Activated effector memory CD4-positive, alpha-beta T cell treated with Interleukin-2 at 50 U/mL for 16 hours (primary cell): ENCODE results near the gene ZNF683.
"Not testable (repeated sequence)": the region's sequence is repeated elsewhere in the genome, so short reads cannot be mapped to it uniquely, and the experiment has no call there.

ENCODE experiments used
- DNase-seq: peaks from one replicate; pipeline ENCODE4 v3.0.0-alpha.2; 2020

Gene ZNF683

GRCh38 chr1:26335774-26336476, 36.6 kb downstream of the ZNF683 start:
- DNase-seq, result no peak

- DNase-seq, result not testable (repeated sequence)
These were observed 39.2 kb downstream of the ZNF683 start for GRCh38 chr1:26333312-26333711.

GRCh38 chr1:26330276-26330675, 42.3 kb downstream of the ZNF683 start:
- DNase-seq, result no peak

GRCh38 chr1:26329380-26329779, 43.2 kb downstream of the ZNF683 start:
- DNase-seq, result not testable (repeated sequence)

DNA sequence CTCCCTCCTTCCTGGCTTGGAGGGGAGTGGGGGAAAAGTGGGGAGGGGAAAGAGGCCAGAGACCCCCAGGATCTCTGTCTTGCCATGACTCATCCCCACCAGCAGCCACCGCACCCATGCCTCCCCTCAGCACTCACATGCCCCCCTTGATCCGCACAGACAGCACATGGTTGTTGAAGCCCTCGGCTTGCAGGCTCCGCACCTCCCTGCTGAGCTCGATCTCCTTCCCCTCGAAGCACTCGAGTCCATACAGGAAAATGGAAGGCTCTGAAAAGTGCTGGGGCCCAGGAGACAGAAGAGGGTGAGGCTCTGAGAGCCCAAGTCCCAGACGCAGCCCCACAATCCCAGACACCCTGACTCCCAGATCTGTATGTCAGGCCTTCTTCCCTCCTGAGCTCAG, 44.0 kb downstream of the ZNF683 start:
- no peak for DNase-seq

DNA sequence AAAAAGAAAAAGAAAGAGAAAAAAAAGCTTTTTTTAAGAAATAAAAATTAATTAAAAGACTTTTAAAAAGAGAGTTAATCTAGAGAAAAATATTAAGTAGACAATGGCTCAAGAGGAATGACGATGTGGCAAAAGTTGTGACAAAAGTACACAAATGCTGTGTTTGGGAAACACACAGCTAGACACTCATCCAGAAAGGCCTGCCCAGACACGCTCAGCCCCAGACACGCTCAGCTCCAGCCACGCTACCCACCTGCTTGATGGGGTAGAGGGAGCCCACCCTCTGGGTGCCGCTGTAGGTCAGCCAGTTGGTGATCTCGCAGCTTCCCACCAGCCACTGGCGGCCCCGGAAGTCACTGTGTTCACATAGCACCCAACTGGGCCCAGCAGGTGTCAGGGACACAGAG, 44.6 kb downstream of the ZNF683 start:
- DNase-seq, result no peak

GRCh38 chr1:26324550-26324949, 48.0 kb downstream of the ZNF683 start:
- no peak for DNase-seq

DNA sequence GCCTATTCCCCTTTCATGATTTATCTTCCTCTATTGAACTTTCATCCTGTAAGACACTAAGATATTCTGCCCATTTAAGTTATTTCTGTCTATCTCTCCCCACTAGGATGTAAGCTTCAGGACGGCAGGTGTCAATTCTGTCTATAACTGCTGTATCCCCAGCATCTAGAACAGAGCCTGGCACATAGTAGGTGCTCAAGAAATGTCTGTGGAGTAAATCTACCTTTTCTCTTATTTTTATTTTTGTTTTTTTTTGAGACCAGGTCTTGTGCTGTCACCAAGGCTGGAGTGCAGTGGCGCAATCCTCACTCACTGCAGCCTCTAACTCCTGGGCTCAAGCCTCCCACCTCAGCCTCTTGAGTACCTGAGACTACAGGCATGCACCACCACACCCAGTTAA, 49.2 kb downstream of the ZNF683 start:
- DNase-seq, result no peak

DNA sequence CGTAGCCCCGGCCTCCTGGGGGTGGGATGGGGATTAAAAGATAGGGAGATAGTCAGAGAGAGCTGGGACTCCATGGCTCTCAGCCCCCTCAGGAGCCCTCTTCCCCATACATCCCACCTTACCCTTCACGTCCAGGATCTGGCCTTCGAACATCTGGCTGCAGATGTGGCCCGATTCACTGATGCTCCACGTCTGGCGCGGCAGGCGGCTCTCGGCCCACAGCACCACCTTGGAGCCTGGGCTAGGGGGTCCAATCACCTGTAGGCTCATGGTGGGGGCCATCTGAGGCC, 50.6 kb downstream of the ZNF683 start:
- no peak for DNase-seq

DNA sequence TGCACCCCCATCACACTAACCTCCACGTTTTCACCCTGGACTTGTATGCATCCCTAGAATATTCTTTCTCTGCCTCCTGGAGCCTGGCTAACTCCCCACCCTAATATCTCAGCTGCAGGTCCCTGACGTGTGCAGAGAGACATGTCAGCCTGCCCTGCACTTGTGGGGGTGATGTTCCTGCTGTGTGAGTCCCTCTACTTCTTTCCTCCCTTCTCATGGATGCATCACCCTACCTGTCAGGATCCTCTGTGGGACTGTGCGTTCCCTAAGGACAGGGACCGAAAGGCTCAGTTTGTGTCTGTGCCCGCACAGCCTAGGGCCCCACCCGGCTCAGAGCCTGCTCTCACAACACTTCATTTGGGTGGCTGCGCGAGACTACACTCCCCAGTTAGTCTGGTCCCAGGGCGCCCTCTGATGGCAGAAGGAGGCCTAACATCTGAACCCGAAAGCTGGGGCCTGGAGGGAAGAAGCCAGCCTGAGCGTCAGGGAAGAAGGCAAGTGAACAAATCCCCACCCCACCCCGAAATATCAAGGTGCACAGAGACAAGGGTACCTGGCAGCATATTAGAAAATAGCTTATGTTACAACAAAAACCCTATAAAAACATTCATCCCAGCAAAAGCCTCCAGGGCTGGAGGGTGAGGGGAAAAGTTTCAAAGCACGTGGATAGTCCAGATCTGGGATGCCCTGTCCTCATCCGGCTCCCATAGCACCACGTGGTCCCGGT, 51.1 kb downstream of the ZNF683 start:
- DNase-seq, result peak; percentile 87

GRCh38 chr1:26320896-26321295, 51.7 kb downstream of the ZNF683 start:
- DNase-seq, result no peak

DNA sequence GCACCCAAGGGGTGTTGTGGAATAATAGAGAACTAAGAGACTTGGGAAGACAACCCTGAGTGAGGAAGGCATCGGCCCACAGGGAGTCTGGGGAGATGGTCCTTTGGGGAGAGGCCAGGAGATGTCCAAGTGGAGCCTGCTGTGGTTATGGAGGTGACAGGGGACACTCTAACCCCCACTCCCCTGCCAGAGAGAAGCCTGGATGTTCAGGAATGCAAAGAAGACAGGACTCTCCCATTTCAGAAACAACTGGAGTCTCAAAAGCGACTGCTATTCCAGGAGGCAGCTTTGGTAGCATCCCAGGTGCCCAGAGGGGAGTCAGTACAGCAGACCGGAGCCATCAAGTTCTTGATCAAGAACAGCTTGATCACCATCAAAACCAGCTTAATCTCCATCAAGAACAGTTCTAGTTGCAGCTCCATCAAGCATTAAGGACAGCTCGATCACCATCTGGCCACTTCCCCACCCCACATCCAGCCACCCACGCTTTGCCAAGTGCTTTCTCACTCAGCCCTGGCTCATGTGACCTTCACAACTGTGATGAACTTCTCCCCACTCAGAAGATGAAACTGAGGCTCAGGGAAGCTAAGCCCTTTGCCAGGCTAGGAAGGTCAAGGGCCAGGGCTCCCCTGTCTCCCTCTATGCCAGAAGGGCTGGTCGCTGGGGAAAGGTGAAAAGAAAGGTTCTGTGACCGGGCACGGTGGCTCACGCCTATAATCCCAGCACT, 54.0 kb downstream of the ZNF683 start:
- no peak for DNase-seq

- DNase-seq, result peak; percentile 71
These were observed 54.8 kb downstream of the ZNF683 start, which contains the start of gene CD52 for GRCh38 chr1:26317612-26318337. Gene CD52 (plus strand): TSS chr1:26317958. CDS start chr1:26318018, 60 bp downstream.

DNA sequence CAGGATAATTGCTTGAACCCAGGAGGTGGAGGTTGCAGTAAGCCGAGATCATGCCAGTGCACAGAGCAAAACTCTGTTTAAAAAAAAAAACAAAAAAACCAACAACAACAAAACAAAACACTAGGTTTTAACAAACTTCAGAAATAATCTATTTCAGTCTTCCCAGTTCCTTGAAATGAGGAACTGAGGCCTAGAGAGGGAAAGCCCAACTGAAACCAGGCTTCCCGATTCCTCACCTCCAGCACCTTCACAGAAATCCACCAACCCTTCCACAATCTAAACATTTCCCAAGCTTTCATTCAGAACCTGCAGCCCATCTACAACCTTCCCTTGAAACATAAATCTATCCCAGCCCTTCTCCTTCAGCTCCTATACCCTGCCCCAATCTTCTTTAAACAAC, 55.4 kb downstream of the ZNF683 start:
- DNase-seq, result no peak

GRCh38 chr1:26315874-26316850, 56.4 kb downstream of the ZNF683 start:
- no peak for DNase-seq

GRCh38 chr1:26314501-26314900, 58.0 kb downstream of the ZNF683 start:
- no peak for DNase-seq
